Measurements from ENCODE around the gene CKS1B.
"Not testable (repeated sequence)": the region's sequence is repeated elsewhere in the genome, so short reads cannot be mapped to it uniquely, and the experiment has no call there.

The CKS1B gene

DNA sequence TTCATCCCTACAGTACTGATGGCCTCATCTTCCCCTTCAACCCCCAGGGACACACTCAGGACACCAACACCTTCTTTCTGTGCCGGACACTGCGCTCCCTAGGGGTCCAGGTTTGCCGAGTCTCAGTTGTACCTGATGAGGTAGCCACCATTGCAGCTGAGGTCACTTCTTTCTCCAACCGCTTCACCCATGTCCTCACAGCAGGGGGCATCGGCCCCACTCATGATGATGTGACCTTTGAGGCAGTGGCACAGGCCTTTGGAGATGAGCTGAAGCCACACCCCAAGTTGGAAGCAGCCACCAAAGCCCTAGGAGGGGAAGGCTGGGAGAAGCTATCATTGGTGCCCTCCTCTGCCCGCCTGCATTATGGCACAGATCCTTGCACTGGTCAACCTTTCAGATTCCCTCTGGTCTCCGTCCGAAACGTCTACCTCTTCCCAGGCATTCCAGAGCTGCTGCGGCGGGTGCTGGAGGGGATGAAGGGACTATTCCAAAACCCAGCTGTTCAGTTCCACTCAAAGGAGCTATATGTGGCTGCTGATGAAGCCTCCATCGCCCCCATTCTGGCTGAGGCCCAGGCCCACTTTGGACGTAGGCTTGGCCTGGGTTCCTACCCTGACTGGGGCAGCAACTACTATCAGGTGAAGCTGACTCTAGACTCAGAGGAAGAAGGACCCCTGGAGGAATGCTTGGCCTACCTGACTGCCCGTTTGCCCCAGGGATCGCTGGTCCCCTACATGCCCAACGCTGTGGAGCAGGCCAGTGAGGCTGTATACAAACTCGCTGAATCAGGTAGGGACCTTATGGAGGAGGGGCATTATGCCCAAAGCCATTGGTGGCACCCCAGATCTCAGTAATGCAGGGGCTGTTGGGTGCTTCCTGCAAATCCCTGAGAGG, 13.8 kb downstream of the CKS1B start:
- DNase-seq, result no peak

DNA sequence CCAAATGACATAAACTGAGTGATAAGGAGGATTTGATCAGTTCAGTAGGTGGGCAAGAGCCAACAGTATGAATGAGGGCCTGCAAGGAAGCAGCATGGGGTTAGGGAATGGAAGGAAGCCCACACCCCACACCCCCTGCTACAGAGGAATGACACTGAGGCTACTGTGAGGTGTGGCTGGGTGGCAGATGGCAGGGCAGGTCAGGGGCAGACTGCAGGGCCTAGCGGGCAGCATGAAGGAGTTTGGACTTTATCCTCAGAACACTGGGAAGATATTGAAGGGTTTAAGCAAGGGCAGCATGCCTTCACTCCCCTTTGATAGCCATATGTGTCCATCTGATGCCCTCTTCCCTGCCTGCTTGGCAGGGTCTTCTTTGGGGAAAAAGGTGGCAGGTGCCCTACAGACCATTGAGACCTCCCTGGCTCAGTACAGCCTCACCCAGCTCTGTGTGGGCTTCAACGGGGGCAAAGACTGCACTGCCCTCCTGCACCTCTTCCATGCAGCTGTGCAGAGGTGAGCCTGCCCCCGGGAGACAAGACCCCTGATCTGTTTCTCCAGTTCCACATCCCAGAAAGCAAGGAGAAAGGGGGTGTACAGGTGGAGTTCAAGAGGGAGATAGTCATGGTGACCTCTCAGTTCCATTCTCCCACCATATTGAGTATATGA, 14.8 kb downstream of the CKS1B start:
- DNase-seq, result no peak

GRCh38 chr1:154990276-154990675, 15.8 kb downstream of the CKS1B start:
- no peak for DNase-seq

GRCh38 chr1:154992721-154993571, 18.5 kb downstream of the CKS1B start:
- DNase-seq, result no peak

DNA sequence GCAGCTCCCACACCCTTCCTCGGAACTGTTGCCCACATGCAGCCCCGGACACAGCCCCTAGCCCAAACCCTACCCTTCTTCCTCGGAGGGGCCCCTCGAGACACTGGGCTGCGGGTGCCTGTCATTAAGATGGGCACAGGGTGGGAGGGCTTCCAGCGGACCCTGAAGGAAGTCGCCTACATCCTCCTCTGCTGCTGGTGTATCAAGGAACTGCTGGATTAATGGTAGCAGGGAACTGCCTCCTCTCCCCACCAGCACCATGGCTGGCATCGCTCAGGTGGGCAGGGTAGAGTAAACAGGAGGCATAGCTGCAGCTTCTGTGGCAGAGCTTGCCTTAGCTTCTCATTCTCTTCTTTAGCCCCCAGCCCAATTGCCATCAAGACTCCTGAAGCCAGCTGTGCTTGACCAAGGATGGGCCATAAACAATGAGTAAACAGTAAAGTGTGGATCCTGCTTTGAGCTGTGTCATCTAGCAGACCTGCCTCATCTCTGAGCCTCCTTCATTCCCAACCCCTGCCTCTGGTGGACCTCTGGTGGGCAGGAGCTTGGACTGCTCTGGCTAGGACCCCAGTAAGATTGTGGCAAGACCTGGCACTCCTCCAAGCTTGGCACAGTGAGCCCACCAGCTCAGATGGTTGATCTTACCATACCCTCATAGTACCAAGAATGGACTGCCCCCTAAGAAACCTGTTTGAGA, 19.2 kb downstream of the CKS1B start, which contains the start of gene LENEP:
LENEP (plus strand) TSS at position 15 of the 697 bp plus-strand sequence; CDS start at position 37, 22 bp downstream.
- no peak for DNase-seq

DNA sequence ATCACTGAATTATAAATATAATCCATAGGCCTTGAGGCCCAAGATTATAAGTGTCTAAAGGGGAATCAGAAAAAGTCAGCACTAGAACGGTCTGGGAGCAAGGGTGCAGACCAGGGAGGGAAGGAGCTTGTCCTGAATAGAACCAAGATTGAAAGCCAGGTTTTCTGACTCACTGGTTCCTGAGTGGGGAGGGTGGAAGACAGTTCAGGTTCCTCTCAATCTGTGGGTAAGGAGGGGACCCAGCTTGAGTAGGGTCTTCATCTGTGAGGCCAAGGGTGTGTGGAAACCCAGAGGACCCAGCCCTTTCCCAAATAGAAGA, 19.7 kb downstream of the CKS1B start:
- DNase-seq, result no peak

GRCh38 chr1:154994591-154994990, 20.1 kb downstream of the CKS1B start:
- no peak for DNase-seq

DNA sequence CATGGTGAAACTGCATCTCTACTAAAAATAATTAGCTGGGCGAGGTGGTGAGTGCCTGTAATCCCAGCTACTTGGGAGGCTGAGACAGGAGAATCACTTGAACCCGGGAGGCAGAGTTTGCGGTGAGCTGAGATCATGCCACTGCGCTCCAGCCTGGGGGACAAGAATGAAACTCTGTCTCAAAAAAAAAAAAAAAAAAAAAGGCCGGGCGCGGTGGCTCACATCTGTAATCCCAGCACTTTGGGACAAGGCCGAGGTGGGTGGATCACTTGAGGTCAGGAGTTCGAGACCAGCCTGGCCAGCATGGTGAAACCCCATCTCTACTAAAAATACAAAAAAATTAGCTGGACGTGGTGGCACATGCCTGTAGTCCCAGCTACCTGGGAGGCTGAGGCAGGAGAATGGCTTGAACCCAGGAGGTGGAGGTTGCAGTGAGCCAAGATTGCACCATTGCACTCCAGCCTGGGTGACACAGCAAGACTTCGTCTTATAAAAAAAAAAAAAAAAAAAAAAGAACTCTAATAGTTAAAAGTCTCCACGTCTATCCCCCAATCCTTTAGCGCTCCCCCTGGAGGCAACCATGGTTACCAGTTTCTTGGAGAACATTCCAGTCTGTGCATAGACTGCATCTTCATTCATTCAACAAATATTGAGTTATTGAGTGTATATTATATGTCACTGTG, 21.0 kb downstream of the CKS1B start:
- not testable (repeated sequence) for DNase-seq

DNA sequence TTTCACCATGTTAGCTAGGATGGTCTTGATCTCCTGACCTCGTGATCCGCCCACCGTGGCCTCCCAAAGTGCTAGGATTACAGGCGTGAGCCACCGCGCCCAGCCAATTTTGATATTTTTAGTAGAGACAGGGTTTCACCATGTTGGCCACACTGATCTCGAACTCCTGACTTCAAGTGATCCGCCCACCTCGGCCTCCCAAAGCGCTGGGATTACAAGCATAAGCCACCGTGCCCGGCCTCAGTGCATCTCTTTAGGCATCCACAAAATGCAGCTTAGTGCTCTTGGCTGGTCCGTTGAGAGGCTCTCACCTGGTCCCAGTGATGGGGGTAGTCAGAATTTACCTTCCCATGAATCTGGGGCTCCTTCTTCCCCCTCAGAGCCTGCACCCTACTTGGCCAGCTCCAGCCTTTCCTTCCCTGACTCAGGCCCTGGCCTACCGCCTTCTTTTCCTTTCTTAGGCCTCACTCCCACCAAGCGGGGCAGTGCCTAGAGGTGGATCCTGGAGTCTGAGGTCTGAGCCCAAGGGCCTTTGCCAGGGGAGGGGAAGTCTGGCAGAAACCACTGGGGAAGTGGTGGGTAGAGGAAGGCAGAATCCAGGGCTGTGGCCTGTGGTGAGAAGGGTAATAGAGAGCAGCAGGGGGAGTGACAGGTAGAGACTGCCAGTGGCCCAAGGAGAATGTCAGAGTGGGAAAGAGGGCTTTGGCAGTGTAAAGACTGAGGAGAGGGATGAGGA, 22.7 kb downstream of the CKS1B start:
- DNase-seq, result no peak

- DNase-seq, result no peak
Measured at GRCh38 chr1:154998201-154998780, 23.8 kb downstream of the CKS1B start.

GRCh38 chr1:154998818-154999570, 24.5 kb downstream of the CKS1B start:
- peak; percentile 26 to 46 (median 37) for DNase-seq

DNA sequence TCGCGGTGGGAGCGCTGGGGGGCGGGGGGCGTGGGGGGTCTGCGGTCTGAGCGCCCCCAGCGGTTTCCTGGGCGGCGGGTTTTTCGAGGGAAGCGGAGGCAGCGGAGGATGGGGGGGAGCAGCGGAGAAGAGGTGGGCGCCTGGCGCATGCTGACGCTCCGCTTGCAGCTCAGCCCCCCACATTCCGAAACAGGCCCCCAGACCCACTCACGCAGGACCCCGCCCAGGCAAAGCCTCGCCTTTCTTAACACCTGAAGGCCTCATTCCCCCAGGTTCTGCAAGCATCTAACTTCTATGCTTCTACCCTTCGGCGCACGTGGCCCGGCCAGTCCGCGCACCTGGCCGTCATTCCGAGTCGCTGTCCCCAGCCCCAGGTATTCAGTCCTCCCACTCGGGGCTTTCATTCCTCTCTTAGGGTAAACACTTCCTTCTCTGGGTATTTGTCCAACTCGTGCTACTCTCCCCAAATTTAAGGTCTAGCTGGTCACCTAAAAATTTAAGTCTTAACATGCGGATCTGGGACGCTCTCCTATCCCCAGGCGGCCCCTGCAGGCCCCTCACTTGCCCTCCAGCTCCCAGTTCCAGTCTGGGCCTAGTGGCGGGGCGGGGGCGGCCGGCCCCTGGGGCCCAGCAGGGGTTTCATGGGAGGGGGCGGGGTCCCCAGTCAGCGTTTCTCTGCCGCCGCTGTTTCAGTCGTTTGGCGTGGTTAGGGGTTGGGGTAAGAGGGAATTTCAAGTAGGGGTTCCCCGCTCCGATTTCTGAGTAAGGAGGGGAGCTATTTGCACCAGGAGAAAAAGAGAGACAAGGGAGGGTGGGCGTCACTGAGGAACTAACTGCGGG, 25.3 kb downstream of the CKS1B start:
- DNase-seq, result no peak

- no peak for DNase-seq
Measured at GRCh38 chr1:155000411-155000725, 25.9 kb downstream of the CKS1B start.

GRCh38 chr1:155000726-155001424, 26.4 kb downstream of the CKS1B start:
- peak; percentile 37 to 63 (median 52) for DNase-seq

GRCh38 chr1:155001425-155001674, 26.9 kb downstream of the CKS1B start:
- DNase-seq, result no peak

DNA sequence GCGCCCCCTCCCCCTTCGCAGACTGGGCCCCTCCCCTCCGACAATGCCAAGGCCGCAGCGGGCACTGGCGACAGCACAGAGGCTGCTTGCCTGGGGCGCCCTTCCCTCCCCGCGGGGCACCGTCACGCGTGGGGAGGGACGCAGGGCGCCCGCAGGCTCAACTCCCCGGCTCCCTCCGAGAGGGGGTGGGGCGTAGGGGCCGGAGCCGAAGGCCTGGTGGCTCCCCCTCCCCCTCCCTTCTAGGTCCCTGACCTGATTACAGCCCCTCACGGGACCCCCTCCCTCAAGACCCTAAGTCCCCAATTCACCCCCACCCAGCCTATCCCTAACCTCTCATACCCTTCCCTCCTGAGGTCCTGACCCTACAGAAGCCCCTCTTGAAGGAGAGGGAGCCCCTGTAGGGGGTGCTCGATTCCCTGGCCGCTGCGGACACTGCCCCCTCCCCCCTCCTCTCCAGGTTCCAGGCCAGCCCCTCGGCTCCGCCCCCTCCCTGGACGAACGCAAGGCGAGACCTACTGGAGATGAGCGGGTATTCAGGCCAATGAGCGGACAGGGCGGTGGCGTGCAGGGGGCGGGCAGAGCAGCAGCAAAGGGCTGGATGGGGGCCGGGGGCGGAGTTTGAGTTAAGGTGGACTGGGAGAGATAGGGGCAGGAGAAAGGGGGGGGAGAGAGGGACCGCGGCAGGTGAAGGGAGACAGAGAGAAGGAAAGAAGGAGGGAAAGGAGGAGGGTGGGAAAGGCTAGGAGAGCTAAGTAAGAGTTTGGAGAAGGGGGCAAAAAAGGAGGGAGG, 27.4 kb downstream of the CKS1B start:
- peak; percentile 94 to 97 (median 96) for DNase-seq

DNA sequence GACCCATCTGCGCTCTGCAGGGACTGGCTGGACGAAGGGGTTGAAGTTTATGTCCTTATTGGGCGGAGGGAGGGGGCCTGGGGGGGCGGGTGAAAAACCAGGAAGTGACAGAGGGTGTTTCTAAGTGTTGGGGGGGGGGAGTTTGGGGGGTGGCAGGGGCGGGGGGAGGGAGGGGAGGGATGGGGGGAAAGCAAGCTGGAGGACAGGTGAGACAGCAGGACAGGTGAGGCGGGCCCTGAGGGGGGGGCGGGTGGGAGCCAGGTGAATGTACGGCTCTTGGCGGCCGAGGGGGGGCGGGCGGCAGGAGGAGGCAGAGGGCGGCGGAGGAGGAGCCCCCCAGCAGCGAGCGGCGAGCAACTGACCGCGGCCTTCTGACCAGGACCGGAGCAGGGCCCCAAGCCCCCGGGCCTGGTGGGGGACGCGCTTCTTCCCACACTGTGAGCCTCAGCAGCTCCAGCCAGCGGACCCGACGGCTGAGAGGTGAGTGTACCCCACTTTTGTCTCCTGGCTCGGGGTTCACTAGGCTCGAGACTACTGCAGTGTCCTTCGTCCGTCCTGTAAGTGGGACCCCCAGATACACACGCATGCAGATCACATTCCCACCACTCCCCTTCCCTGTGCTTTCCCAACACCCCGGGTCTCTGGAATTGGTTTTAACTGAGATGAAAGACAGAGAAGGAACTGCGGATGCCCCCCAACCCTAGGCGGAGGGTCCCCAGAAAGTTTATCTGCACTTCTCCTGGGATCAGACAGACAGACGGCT, 28.2 kb downstream of the CKS1B start, which contains the start of gene ZBTB7B:
ZBTB7B (plus strand) TSS at position 339 of the 763 bp plus-strand sequence. CDS start 11,859 bp downstream, outside the sequence.
- no peak for DNase-seq
